GM12878 (cell line): ENCODE results near the gene OXER1. TPM values are rescaled to one million over a fixed set of nuclear protein-coding genes. Genes with fewer than 3 reads are reported as not detected.

ENCODE experiments used
- ATAC-seq: fragments of 200-7000 bp; cut with Tn5 transposase; 3 replicates; pipeline ENCODE4 v1.9.1; 2020; ENCODE audit warnings: mild to moderate bottlenecking, moderate library complexity
- BruUV-seq: library from RNA; stranded (reverse); fragments of 400-500 nt; replicated peaks from 2 replicates; lab custom pipeline; 2021; lab: Mats Ljungman, UMichigan
- CTCF ChIA-PET: fragments of 300-600 bp; sonication (Branson Sonifier 250); formaldehyde crosslinking; extraction: SDS; loops from one replicate; lab custom pipeline; 2021; ENCODE audit warnings: inconsistent platforms; lab: Yijun Ruan, JAX
- POLR2A ChIA-PET: fragments of 350-600 bp; formaldehyde crosslinking; extraction: SDS; loops from one replicate; lab custom pipeline; 2021; ENCODE audit warnings: inconsistent platforms; lab: Charles Lee
- RAD21 ChIA-PET: fragments of 300-600 bp; sonication (Branson Sonifier 250); formaldehyde crosslinking; loops from one replicate; lab custom pipeline; 2023; ENCODE audit warnings: antibody characterized with exemption; ENCODE audit not compliant: unreplicated experiment; lab: Charles Lee
- SMC1A ChIA-PET: fragments of 300-600 bp; sonication (Branson Sonifier 250); formaldehyde crosslinking; loops from one replicate; lab custom pipeline; 2023; ENCODE audit not compliant: unreplicated experiment, uncharacterized antibody; lab: Charles Lee
- DNase-seq: peaks from one replicate; pipeline ENCODE4 v3.0.0-alpha.2; 2011; ENCODE audit warnings: low read depth, low spot score
- FAIRE-seq: peaks from 3 replicates; lab custom pipeline; 2011; peaks lifted over from hg19 to GRCh38; lab: Jason Lieb, UNC
- H2AFZ ChIP-seq: 2 replicates; pipeline ENCODE4 v1.6.0; 2011; ENCODE audit warnings: low read depth, low read length, control low read depth; ENCODE audit not compliant: control insufficient read depth
- H3K27ac ChIP-seq: 2 replicates; pipeline ENCODE4 v1.5.1; 2011; ENCODE audit warnings: control low read depth; ENCODE audit not compliant: control insufficient read depth, insufficient read depth
- H3K27me3 ChIP-seq, 2 experiments: replicated peaks in 1 of 2; 2 replicates each; pipeline versions ENCODE4 v1.6.0 to v1.6.1; 2011; ENCODE audit warnings: low read length in 1 of 2; ENCODE audit not compliant: control insufficient read depth in 2 of 2, insufficient read depth in 2 of 2
- H3K36me3 ChIP-seq, 2 experiments: 2 replicates each; pipeline ENCODE4 v1.5.1; 2011; ENCODE audit warnings: low read length in 1 of 2; ENCODE audit not compliant: control insufficient read depth in 2 of 2, insufficient read depth in 2 of 2
- H3K4me1 ChIP-seq: 2 replicates; pipeline ENCODE4 v1.6.1; 2011; ENCODE audit warnings: mild to moderate bottlenecking, low read length, moderate library complexity, mixed read lengths; ENCODE audit not compliant: control insufficient read depth, insufficient read depth
- H3K4me2 ChIP-seq: 2 replicates; pipeline ENCODE4 v1.6.0; 2011; ENCODE audit warnings: control low read depth; ENCODE audit not compliant: control insufficient read depth, insufficient read depth
- H3K4me3 ChIP-seq: fragments of 200-600 bp; sonication (generic); 2 replicates; pipeline ENCODE4 v1.5.1; 2016
- H3K79me2 ChIP-seq: 2 replicates; pipeline ENCODE4 v1.6.0; 2011; ENCODE audit warnings: low read length; ENCODE audit not compliant: control insufficient read depth, insufficient read depth
- H3K9ac ChIP-seq: 2 replicates; pipeline ENCODE4 v1.8.0; 2011; ENCODE audit warnings: low read length, control low read depth, mixed read lengths; ENCODE audit not compliant: control insufficient read depth, insufficient read depth
- H3K9me3 ChIP-seq: replicated peaks from 3 replicates; pipeline ENCODE4 v1.5.1; 2011; ENCODE audit warnings: mild to moderate bottlenecking, low read length; ENCODE audit not compliant: control insufficient read depth, insufficient read depth
- H4K20me1 ChIP-seq: 2 replicates; pipeline ENCODE4 v1.6.0; 2011; ENCODE audit not compliant: control insufficient read depth, insufficient read depth
- CTCF ChIP-seq, 3 experiments: IDR thresholded peaks in 2 of 3; conservative IDR thresholded peaks in 1 of 3; 2 replicates each; pipeline ENCODE4 v1.5.1; 2011; ENCODE audit warnings: low read depth in 3 of 3, low read length in 3 of 3, mild to moderate bottlenecking in 3 of 3, control low read depth in 2 of 3, moderate library complexity in 2 of 3, inconsistent platforms in 1 of 3, mixed read lengths in 1 of 3; ENCODE audit not compliant: control insufficient read depth in 2 of 3, insufficient read depth in 1 of 3; ENCODE audit errors: extremely low read depth in 1 of 3
- CUX1 ChIP-seq: IDR thresholded peaks from 2 replicates; pipeline ENCODE4 v1.6.1; 2012; ENCODE audit warnings: improper control_type of control experiment, low read depth, low read length; ENCODE audit not compliant: insufficient replicate concordance
- DPF2 ChIP-seq: fragments of 450-650 bp; IDR thresholded peaks from 2 replicates; pipeline ENCODE4 v1.6.1; 2017; ENCODE audit warnings: mild to moderate bottlenecking
- MLLT1 ChIP-seq: fragments of 450-650 bp; IDR thresholded peaks from 2 replicates; pipeline ENCODE4 v1.6.1; 2016; ENCODE audit warnings: mild to moderate bottlenecking
- NFYA ChIP-seq: IDR thresholded peaks from 2 replicates; pipeline ENCODE4 v1.6.1; 2011; ENCODE audit warnings: low read depth, mild to moderate bottlenecking, low read length, improper control_type of control experiment, borderline replicate concordance
- PML ChIP-seq: IDR thresholded peaks from 2 replicates; pipeline ENCODE4 v1.6.1; 2012; ENCODE audit warnings: low read length, inconsistent platforms
- RELB ChIP-seq: fragments of 450-650 bp; IDR thresholded peaks from 2 replicates; pipeline ENCODE4 v1.6.1; 2017; ENCODE audit warnings: low read depth, mild to moderate bottlenecking, moderate library complexity
- TAF1 ChIP-seq: IDR thresholded peaks from 2 replicates; pipeline ENCODE4 v1.6.1; 2011; ENCODE audit warnings: mild to moderate bottlenecking, low read depth, low read length, borderline replicate concordance
- TARDBP ChIP-seq: IDR thresholded peaks from 2 replicates; pipeline ENCODE4 v1.6.1; 2016; ENCODE audit warnings: borderline replicate concordance
- TCF3 ChIP-seq: IDR thresholded peaks from 2 replicates; pipeline ENCODE4 v1.6.1; 2012; ENCODE audit warnings: low read depth, mild to moderate bottlenecking, low read length, borderline replicate concordance; ENCODE audit not compliant: insufficient read depth
- ZBTB33 ChIP-seq: fragments of 450-650 bp; IDR thresholded peaks from 2 replicates; pipeline ENCODE4 v1.6.1; 2017; ENCODE audit warnings: mild to moderate bottlenecking
- WGBS: methylation state at CpG from one replicate; pipeline ENCODE4 v1.1.6; 2016; ENCODE audit warnings: low lambda C conversion rate; ENCODE audit not compliant: insufficient replicate concordance, insufficient coverage; ENCODE audit errors: missing lambda C conversion rate; 5-methylcytosine and 5-hydroxymethylcytosine counted together
- in situ Hi-C: fragments of 300-500 bp; cut with MboI; formaldehyde crosslinking; loops from 9 replicates; pipeline ENCODE4 v1.14.3; 2018; ENCODE audit warnings: mixed read lengths
- intact Hi-C: fragments of 100-400 bp; cut with micrococcal nuclease; formaldehyde crosslinking; loops from one replicate; pipeline ENCODE4 v1.14.2; 2022; ENCODE audit not compliant: unreplicated experiment
- polyA plus RNA-seq, 11 experiments: library from polyadenylated mRNA; depleted of rRNA in 4 of 11; unstranded in 6 of 11; stranded (reverse) in 5 of 11; fragments of >200 nt; fragmentation: Nextera tagmentation in 4 of 11; fragmentation: Illumina TruSeq in 1 of 11; extraction: Ambion mirVana in 4 of 11; extraction: Trizol in 1 of 11; gene quantifications; 1 replicate in 1 of 11; 2 replicates in 10 of 11; pipeline versions ENCODE4 v1.2.1 to v1.2.3, GENCODE V29; 2011 to 2016; ENCODE audit warnings: inconsistent platforms in 2 of 11, missing spikeins in 2 of 11, low read depth in 1 of 11
- total RNA-seq, 4 experiments: library from RNA; depleted of rRNA in 3 of 4; stranded (reverse); fragments of >200 nt in 3 of 4; fragmentation: Illumina TruSeq in 1 of 4; extraction: Trizol in 1 of 4; gene quantifications; 2 replicates each; pipeline versions ENCODE4 v1.2.1 to v1.2.3, GENCODE V29; 2013 to 2021

The OXER1 gene
- total and polyA plus RNA-seq, 10 of the 15 experiments (the other 5 are each of a cell fraction or from before 2014, with no cell fraction given), result 0.11 to 8.6 (median 3.3) TPM

GRCh38 chr2:42788478-42788793 lies 24.5 kb upstream of the OXER1 start:
- POLR2A ChIA-PET, result interaction anchor here (0.5 to 2.2 kb wide), 5 partner anchors 9 to 66 kb away, joined by 3 to 11 read pairs (median 5); no protein-coding TSS in a partner anchor
- H3K4me3 ChIP-seq, result no peak overlapping the region
- no peak for FAIRE-seq
- RAD21 ChIA-PET, result interaction anchor here (0.9 to 1.7 kb wide), 4 partner anchors 8 to 125 kb away, joined by 4 to 9 read pairs (median 6); no protein-coding TSS in a partner anchor
- no peak overlapping the region for H3K27ac ChIP-seq
- intact Hi-C loops (no loop called here), in situ Hi-C loops (no loop called here)
- no peak for ATAC-seq
- H3K4me2 ChIP-seq, result no peak overlapping the region
- H4K20me1 ChIP-seq, result no peaks in the 10 kb centered on the region
- H3K4me1 ChIP-seq, result peaks cover 17% of the 10 kb centered on the region
- no peaks in the 10 kb centered on the region; a peak in 1 of 4 replicates for H3K36me3 ChIP-seq
- no TSS peak for BruUV-seq
- no peak overlapping the region for H3K9ac ChIP-seq
- peaks cover 27% of the 10 kb centered on the region for H3K79me2 ChIP-seq
- no peaks in the 10 kb centered on the region for H3K27me3 ChIP-seq
- 76% methylated on average over 9 of the region's 9 CpGs for WGBS
- H2AFZ ChIP-seq, result no peak overlapping the region
- H3K9me3 ChIP-seq, result no peaks in the 10 kb centered on the region
- CTCF ChIA-PET, result interaction anchor here (0.8 kb wide), 1 partner anchor 10 kb away, joined by 3 read pairs; no protein-coding TSS in a partner anchor
- SMC1A ChIA-PET, result interaction anchor here (0.5 to 1.4 kb wide), 3 partner anchors 13 to 37 kb away, joined by 3 read pairs; no protein-coding TSS in a partner anchor
- DNase-seq, result no peak
- TF ChIP-seq ZBTB33 (no peak), PML (no peak), TAF1 (no peak), CUX1 (no peak), RELB (no peak), TCF3 (no peak), TARDBP (no peak), NFYA (no peak), DPF2 (no peak), MLLT1 (no peak), CTCF (IDR thresholded peaks at IDR 0.05 in 2 of 3, conservative IDR thresholded peaks at IDR 0.05 in 1 of 3; ENCODE audit: control insufficient read depth in 2 of 3, extremely low read depth in 1 of 3, insufficient read depth in 1 of 3, low read depth in 3 of 3, low read length in 3 of 3) (no peak)
